ENCODE data around the gene MGLL. TPM values are rescaled to one million over a fixed set of nuclear protein-coding genes. Genes with fewer than 3 reads are reported as not detected.

MGLL gene
- total and polyA plus RNA-seq, 9 donors: 4.5 to 22.4 (median 13.3) TPM

- Histone ChIP-seq H3K27me3 (no peaks in the 10 kb centered on the region), H3K4me1 (ENCODE audit: insufficient read depth) (no peaks in the 10 kb centered on the region), H3K27ac (no peak overlapping the region), H3K9me3 (no peaks in the 10 kb centered on the region), H3K4me3 (no peak overlapping the region), H3K36me3 (no peaks in the 10 kb centered on the region)
- WGBS, 3 donors: 89 to 92% (median 91%) methylated on average over 6 of the region's 6 CpGs
- TF ChIP-seq POLR2A (IDR thresholded peaks at IDR 0.05) (no peak), EP300 (IDR thresholded peaks at IDR 0.05) (no peak), CTCF (IDR thresholded peaks at IDR 0.05) (no peak)
- no peak for DNase-seq
- intact Hi-C loops (cut with DNase I): no loop called here
These were observed 36.2 kb upstream of the MGLL start for GRCh38 chr3:127858521-127858920.

GRCh38 chr3:127857333-127857732 lies 35.0 kb upstream of the MGLL start:
- intact Hi-C loops (cut with DNase I): no loop called here
- WGBS, 3 donors: 64 to 73% (median 72%) methylated on average over 6 of the region's 6 CpGs
- Histone ChIP-seq H3K4me1 (ENCODE audit: insufficient read depth) (no peaks in the 10 kb centered on the region), H3K4me3 (no peak overlapping the region), H3K27me3 (no peaks in the 10 kb centered on the region), H3K9me3 (no peaks in the 10 kb centered on the region), H3K27ac (no peak overlapping the region), H3K36me3 (no peaks in the 10 kb centered on the region)
- no peak for TF ChIP-seq CTCF (IDR thresholded peaks at IDR 0.05)
- TF ChIP-seq POLR2A (IDR thresholded peaks at IDR 0.05): no peak
- TF ChIP-seq EP300 (IDR thresholded peaks at IDR 0.05): no peak
- no peak for DNase-seq

- Histone ChIP-seq H3K36me3 (no peaks in the 10 kb centered on the region), H3K27ac (no peak overlapping the region), H3K4me1 (ENCODE audit: insufficient read depth) (no peaks in the 10 kb centered on the region), H3K27me3 (no peaks in the 10 kb centered on the region), H3K9me3 (no peaks in the 10 kb centered on the region), H3K4me3 (no peak overlapping the region)
- 84 to 91% (median 87%) methylated on average over 2 of the region's 2 CpGs for WGBS, 3 donors
- TF ChIP-seq CTCF (IDR thresholded peaks at IDR 0.05) (no peak), EP300 (IDR thresholded peaks at IDR 0.05) (no peak), POLR2A (IDR thresholded peaks at IDR 0.05) (no peak)
- intact Hi-C loops (cut with DNase I): no loop called here
- DNase-seq: no peak
These were observed 34.5 kb upstream of the MGLL start for GRCh38 chr3:127856801-127857200.

DNA sequence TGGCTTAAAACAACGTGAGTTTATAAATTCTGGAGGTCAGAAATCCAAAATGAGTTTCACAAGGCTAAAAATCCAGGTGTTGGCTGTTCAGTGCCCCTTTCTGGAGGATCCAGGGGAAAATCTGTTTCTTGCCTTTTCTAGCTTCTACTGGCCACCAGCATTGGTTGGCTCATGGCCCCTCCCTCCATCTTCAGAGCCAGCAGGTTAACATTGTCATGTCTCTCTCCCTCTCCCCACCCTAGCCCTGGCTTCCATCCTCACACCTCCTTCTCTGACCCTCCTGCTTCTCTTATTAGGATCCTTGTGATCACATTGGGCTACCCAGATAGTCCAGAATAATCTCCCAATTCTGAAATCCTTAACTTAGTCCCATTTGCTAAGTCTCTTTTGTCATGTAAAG lies 32.9 kb upstream of the MGLL start:
- TF ChIP-seq EP300 (IDR thresholded peaks at IDR 0.05) (no peak), CTCF (IDR thresholded peaks at IDR 0.05) (no peak), POLR2A (IDR thresholded peaks at IDR 0.05) (no peak)
- H3K27ac ChIP-seq: no peak overlapping the region
- no peaks in the 10 kb centered on the region for H3K27me3 ChIP-seq
- DNase-seq: no peak
- intact Hi-C loops (cut with DNase I): no loop called here
- H3K4me3 ChIP-seq: no peak overlapping the region
- no peaks in the 10 kb centered on the region for H3K4me1 ChIP-seq (ENCODE audit: insufficient read depth)
- no peaks in the 10 kb centered on the region for H3K36me3 ChIP-seq
- H3K9me3 ChIP-seq: no peaks in the 10 kb centered on the region
- WGBS, 3 donors: 49 to 74% (median 67%) methylated on average over 1 of the region's 1 CpG

GRCh38 chr3:127853681-127854080 lies 31.4 kb upstream of the MGLL start:
- intact Hi-C loops (cut with DNase I): no loop called here
- WGBS, 3 donors: 87 to 90% (median 88%) methylated on average over 10 of the region's 10 CpGs
- Histone ChIP-seq H3K4me1 (ENCODE audit: insufficient read depth) (no peaks in the 10 kb centered on the region), H3K36me3 (no peaks in the 10 kb centered on the region), H3K27ac (no peak overlapping the region), H3K9me3 (no peaks in the 10 kb centered on the region), H3K27me3 (no peaks in the 10 kb centered on the region), H3K4me3 (no peak overlapping the region)
- no peak for DNase-seq
- TF ChIP-seq POLR2A (IDR thresholded peaks at IDR 0.05): no peak
- TF ChIP-seq CTCF (IDR thresholded peaks at IDR 0.05): no peak
- no peak for TF ChIP-seq EP300 (IDR thresholded peaks at IDR 0.05)

Data from ovary (tissue), 9 donors.